ENCODE measurements around the gene TSTD2.

The TSTD2 gene

DNA sequence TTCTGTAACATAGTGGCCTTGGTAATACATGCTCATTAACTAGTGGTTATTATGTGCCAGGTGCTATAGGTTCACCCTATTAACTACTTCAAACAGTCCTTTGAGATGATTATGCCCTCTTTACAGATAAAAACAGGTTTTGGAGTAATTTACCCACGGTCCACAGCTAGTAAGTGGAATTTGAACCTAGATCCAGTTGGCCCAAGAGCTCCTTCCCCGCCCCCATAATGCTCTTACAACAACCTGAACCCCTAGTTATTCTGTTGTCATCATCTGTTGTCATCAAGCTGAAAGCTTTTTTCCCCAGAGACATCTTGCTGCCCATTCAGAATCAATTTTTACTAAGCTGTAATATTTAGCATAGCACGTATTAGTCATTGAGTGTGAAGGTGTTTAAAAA, 40.8 kb upstream of the TSTD2 start:
- peaks cover 86% of the 10 kb centered on the region for H3K36me3 ChIP-seq (ENCODE audit: insufficient read depth, low read length)
- H4K20me1 ChIP-seq (ENCODE audit: insufficient read depth, low read length) = no peaks in the 10 kb centered on the region
- H3K27me3 ChIP-seq (ENCODE audit: insufficient read depth, low read length) = no peaks in the 10 kb centered on the region
- no peak overlapping the region for H3K4me2 ChIP-seq (ENCODE audit: low read length)
- H3K9me3 ChIP-seq (ENCODE audit: low read length) = no peaks in the 10 kb centered on the region
- H3K9me2 ChIP-seq (ENCODE audit: low read depth, low read length) = no peaks in the 10 kb centered on the region
- no peaks in the 10 kb centered on the region for H3K4me1 ChIP-seq (ENCODE audit: insufficient read depth, low read length, severe bottlenecking)
- no peak overlapping the region for H3K4me3 ChIP-seq (ENCODE audit: low read depth, low read length, poor library complexity, severe bottlenecking)
- no peaks in the 10 kb centered on the region for H3F3A ChIP-seq (ENCODE audit: insufficient read depth, low read length)
- H2AFZ ChIP-seq (ENCODE audit: low read length) = no peak overlapping the region
- no peak for TF ChIP-seq EZH2 (IDR thresholded peaks at IDR 0.05; ENCODE audit: borderline replicate concordance, low read length)
- TF ChIP-seq, protein P1, sequence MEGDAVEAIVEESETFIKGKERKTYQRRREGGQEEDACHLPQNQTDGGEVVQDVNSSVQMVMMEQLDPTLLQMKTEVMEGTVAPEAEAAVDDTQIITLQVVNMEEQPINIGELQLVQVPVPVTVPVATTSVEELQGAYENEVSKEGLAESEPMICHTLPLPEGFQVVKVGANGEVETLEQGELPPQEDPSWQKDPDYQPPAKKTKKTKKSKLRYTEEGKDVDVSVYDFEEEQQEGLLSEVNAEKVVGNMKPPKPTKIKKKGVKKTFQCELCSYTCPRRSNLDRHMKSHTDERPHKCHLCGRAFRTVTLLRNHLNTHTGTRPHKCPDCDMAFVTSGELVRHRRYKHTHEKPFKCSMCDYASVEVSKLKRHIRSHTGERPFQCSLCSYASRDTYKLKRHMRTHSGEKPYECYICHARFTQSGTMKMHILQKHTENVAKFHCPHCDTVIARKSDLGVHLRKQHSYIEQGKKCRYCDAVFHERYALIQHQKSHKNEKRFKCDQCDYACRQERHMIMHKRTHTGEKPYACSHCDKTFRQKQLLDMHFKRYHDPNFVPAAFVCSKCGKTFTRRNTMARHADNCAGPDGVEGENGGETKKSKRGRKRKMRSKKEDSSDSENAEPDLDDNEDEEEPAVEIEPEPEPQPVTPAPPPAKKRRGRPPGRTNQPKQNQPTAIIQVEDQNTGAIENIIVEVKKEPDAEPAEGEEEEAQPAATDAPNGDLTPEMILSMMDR (IDR thresholded peaks at IDR 0.05; ENCODE audit: low read length) = no peak
- H3K27ac ChIP-seq (ENCODE audit: low read depth, low read length, poor library complexity, severe bottlenecking) = no peak overlapping the region
- H3K9ac ChIP-seq (ENCODE audit: low read length) = no peak overlapping the region
- no peaks in the 10 kb centered on the region for H3K79me2 ChIP-seq (ENCODE audit: insufficient read depth, low read length)

DNA sequence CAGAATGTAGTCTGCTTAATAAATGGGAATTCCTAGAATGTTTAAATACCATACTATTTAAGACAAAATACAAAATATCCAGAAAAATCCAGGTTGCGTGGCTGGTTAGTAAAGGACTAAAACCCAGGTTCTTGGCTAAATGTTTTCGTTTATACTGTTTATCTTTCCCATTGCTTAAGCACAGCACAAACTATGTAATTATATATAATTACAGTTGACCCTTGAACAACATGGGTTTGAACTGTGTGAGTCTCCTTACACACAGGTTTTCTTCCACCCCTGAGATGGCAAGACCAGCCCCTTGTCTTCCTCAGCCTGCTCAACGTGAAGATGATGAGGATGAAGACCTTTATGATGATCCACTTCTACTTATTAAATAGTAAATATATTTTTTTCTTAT, 39.2 kb upstream of the TSTD2 start:
- H3K4me1 ChIP-seq (ENCODE audit: insufficient read depth, low read length, severe bottlenecking) = no peaks in the 10 kb centered on the region
- H2AFZ ChIP-seq (ENCODE audit: low read length) = no peak overlapping the region
- no peaks in the 10 kb centered on the region for H4K20me1 ChIP-seq (ENCODE audit: insufficient read depth, low read length)
- no peaks in the 10 kb centered on the region for H3K79me2 ChIP-seq (ENCODE audit: insufficient read depth, low read length)
- no peak overlapping the region for H3K9ac ChIP-seq (ENCODE audit: low read length)
- H3K9me3 ChIP-seq (ENCODE audit: low read length) = no peaks in the 10 kb centered on the region
- peaks cover 93% of the 10 kb centered on the region for H3K36me3 ChIP-seq (ENCODE audit: insufficient read depth, low read length)
- no peak overlapping the region for H3K4me3 ChIP-seq (ENCODE audit: low read depth, low read length, poor library complexity, severe bottlenecking)
- TF ChIP-seq, protein P1 (IDR thresholded peaks at IDR 0.05; ENCODE audit: low read length) = no peak
- TF ChIP-seq EZH2 (IDR thresholded peaks at IDR 0.05; ENCODE audit: borderline replicate concordance, low read length) = no peak
- H3K9me2 ChIP-seq (ENCODE audit: low read depth, low read length) = no peaks in the 10 kb centered on the region
- no peaks in the 10 kb centered on the region for H3F3A ChIP-seq (ENCODE audit: insufficient read depth, low read length)
- H3K4me2 ChIP-seq (ENCODE audit: low read length) = no peak overlapping the region
- no peaks in the 10 kb centered on the region for H3K27me3 ChIP-seq (ENCODE audit: insufficient read depth, low read length)
- no peak overlapping the region for H3K27ac ChIP-seq (ENCODE audit: low read depth, low read length, poor library complexity, severe bottlenecking)

DNA sequence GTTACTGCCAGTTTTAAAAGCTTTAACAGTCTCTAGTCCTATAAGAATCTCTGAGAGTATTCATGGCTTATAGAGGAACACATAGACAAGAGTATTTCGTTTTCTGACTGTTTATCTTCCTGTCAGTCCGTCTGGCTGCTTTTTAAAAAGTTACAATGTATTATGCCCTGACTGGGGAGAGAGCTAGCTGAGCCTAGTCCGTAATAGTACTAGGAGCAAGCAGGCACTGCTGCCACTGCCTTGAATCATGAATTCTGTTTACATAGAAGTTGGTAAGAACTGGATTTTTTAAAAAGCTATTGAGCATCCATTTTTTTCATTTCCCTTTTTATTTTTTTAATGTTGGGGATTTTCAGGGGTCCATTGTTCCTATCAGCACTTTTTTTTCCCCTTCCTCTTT, 37.4 kb upstream of the TSTD2 start:
- H3K9me3 ChIP-seq (ENCODE audit: low read length) = no peaks in the 10 kb centered on the region
- H3K4me2 ChIP-seq (ENCODE audit: low read length) = no peak overlapping the region
- H3K9ac ChIP-seq (ENCODE audit: low read length) = no peak overlapping the region
- no peak overlapping the region for H3K27ac ChIP-seq (ENCODE audit: low read depth, low read length, poor library complexity, severe bottlenecking)
- H3K36me3 ChIP-seq (ENCODE audit: insufficient read depth, low read length) = peaks cover 99% of the 10 kb centered on the region
- no peaks in the 10 kb centered on the region for H3K4me1 ChIP-seq (ENCODE audit: insufficient read depth, low read length, severe bottlenecking)
- H3K79me2 ChIP-seq (ENCODE audit: insufficient read depth, low read length) = no peaks in the 10 kb centered on the region
- no peaks in the 10 kb centered on the region for H4K20me1 ChIP-seq (ENCODE audit: insufficient read depth, low read length)
- TF ChIP-seq, protein P1 (IDR thresholded peaks at IDR 0.05; ENCODE audit: low read length) = no peak
- no peak for TF ChIP-seq EZH2 (IDR thresholded peaks at IDR 0.05; ENCODE audit: borderline replicate concordance, low read length)
- no peaks in the 10 kb centered on the region for H3K9me2 ChIP-seq (ENCODE audit: low read depth, low read length)
- H3F3A ChIP-seq (ENCODE audit: insufficient read depth, low read length) = no peaks in the 10 kb centered on the region
- H2AFZ ChIP-seq (ENCODE audit: low read length) = no peak overlapping the region
- no peak overlapping the region for H3K4me3 ChIP-seq (ENCODE audit: low read depth, low read length, poor library complexity, severe bottlenecking)
- no peaks in the 10 kb centered on the region for H3K27me3 ChIP-seq (ENCODE audit: insufficient read depth, low read length)
